Measurements from ENCODE around the gene KIAA1549. TPM values are rescaled to one million over a fixed set of nuclear protein-coding genes. Genes with fewer than 3 reads are reported as not detected.

KIAA1549 gene
- total and polyA plus RNA-seq, 2 of the 8 experiments (the other 6 are each of a cell fraction or from before 2014, with no cell fraction given): 6.5 to 17.3 TPM

GRCh38 chr7:138878051-138878450 is 103.1 kb downstream of the KIAA1549 start:
- H2BK20ac ChIP-seq (ENCODE audit: low read length): no peak overlapping the region
- H3K4me1 ChIP-seq (replicated peaks in 1 of 4; ENCODE audit: control insufficient read depth in 3 of 4, insufficient read depth in 4 of 4, low read length in 3 of 4): no peaks in the 10 kb centered on the region
- no peak overlapping the region for H2BK15ac ChIP-seq (ENCODE audit: low read length)
- no peak overlapping the region for H3K4me2 ChIP-seq (ENCODE audit: insufficient read depth in 1 of 2, low read depth in 2 of 2, low read length in 2 of 2)
- no peaks in the 10 kb centered on the region for H3K79me1 ChIP-seq (ENCODE audit: low read depth, low read length)
- H3K23ac ChIP-seq (ENCODE audit: insufficient read length): no peak overlapping the region
- H3K36me3 ChIP-seq (ENCODE audit: control insufficient read depth in 2 of 4, insufficient read depth in 4 of 4, low read length in 3 of 4): peaks cover 0 to 6% (median 3%) of the 10 kb centered on the region in 4 experiments; a peak in 3 of 8 replicates
- POLR2A ChIA-PET (ENCODE audit: partially characterized antibody): no interaction called here
- H3K9me3 ChIP-seq (ENCODE audit: insufficient read depth in 2 of 2, low read depth in 1 of 2, low read length in 1 of 2): no peaks in the 10 kb centered on the region
- 94% methylated on average over 7 of the region's 7 CpGs; no CpG with 5 or more reads in 1 of the 2 experiments for WGBS, 2 experiments (ENCODE audit: extremely low coverage in 1 of 2, insufficient coverage in 1 of 2, insufficient read length in 1 of 2, insufficient replicate concordance in 2 of 2, low coverage in 1 of 2, low lambda C conversion rate in 2 of 2, missing lambda C conversion rate in 1 of 2)
- no peaks in the 10 kb centered on the region for H4K20me1 ChIP-seq (replicated peaks in 1 of 2; ENCODE audit: control insufficient read depth in 1 of 2, insufficient read depth in 2 of 2, low read length in 2 of 2)
- no peak overlapping the region for H2AFZ ChIP-seq (ENCODE audit: low read length)
- H3K4me3 ChIP-seq (ENCODE audit: extremely low read depth in 1 of 4, insufficient read depth in 2 of 4, low read depth in 3 of 4, low read length in 4 of 4): no peak overlapping the region
- no peak overlapping the region for H2BK12ac ChIP-seq (ENCODE audit: low read depth, low read length)
- H3K18ac ChIP-seq (ENCODE audit: extremely low read depth, low read length): no peak overlapping the region
- H4K91ac ChIP-seq (replicated peaks; ENCODE audit: insufficient read length, low read length): no peak overlapping the region
- no peak for FAIRE-seq
- H3K27me3 ChIP-seq (replicated peaks in 1 of 4; ENCODE audit: control insufficient read depth in 3 of 4, extremely low read depth in 1 of 4, insufficient read depth in 3 of 4, low read length in 3 of 4): no peaks in the 10 kb centered on the region
- H3K14ac ChIP-seq (ENCODE audit: insufficient read length): no peak overlapping the region
- no peaks in the 10 kb centered on the region for H3K23me2 ChIP-seq (ENCODE audit: low read depth, low read length)
- CTCF ChIA-PET (ENCODE audit: partially characterized antibody): interaction anchor here (0.8 to 3.6 kb wide), 3 partner anchors 8 to 18 kb away, joined by 3 to 21 read pairs (median 3); no protein-coding TSS in a partner anchor
- H3K27ac ChIP-seq (ENCODE audit: low read depth, low read length): no peak overlapping the region
- H2BK5ac ChIP-seq (ENCODE audit: low read depth, low read length): no peak overlapping the region
- no peak overlapping the region for H2AK5ac ChIP-seq (ENCODE audit: low read depth, low read length)
- DNase-seq (ENCODE audit: low read depth in 1 of 2, low spot score in 2 of 2): no peak
- H3K79me2 ChIP-seq (ENCODE audit: control insufficient read depth in 1 of 2, insufficient read depth in 2 of 2, low read length in 2 of 2): no peaks in the 10 kb centered on the region
- H3K56ac ChIP-seq (replicated peaks; ENCODE audit: insufficient read length, low read depth, low read length): no peak overlapping the region
- no peak overlapping the region for H3K4ac ChIP-seq (replicated peaks; ENCODE audit: insufficient read length, low read depth, low read length)
- H3K9ac ChIP-seq (replicated peaks in 1 of 4; ENCODE audit: extremely low read depth in 1 of 4, low read depth in 3 of 4, low read length in 3 of 4): no peak overlapping the region
- H4K8ac ChIP-seq (ENCODE audit: extremely low read depth, insufficient read depth, low read length): no peak overlapping the region
- no peak overlapping the region for H4K5ac ChIP-seq (ENCODE audit: insufficient read length, low read depth, low read length)
- H2BK120ac ChIP-seq (replicated peaks; ENCODE audit: low read depth, low read length): no peak overlapping the region
- TF ChIP-seq KDM4A (IDR thresholded peaks at IDR 0.05; ENCODE audit: low read depth, low read length, severe bottlenecking) (no peak), BACH1 (IDR thresholded peaks at IDR 0.05; ENCODE audit: low read length) (no peak), POU5F1 (IDR thresholded peaks at IDR 0.05; ENCODE audit: low read depth, low read length) (no peak), CBX5 (IDR thresholded peaks at IDR 0.05; ENCODE audit: low read depth, low read length) (no peak), RBBP5 (IDR thresholded peaks at IDR 0.05; ENCODE audit: borderline replicate concordance, low read depth, low read length) (no peak), NANOG (IDR thresholded peaks at IDR 0.05; ENCODE audit: insufficient read depth, low read depth, low read length, poor library complexity, severe bottlenecking) (no peak), SAP30 (IDR thresholded peaks at IDR 0.05; ENCODE audit: insufficient read depth, insufficient replicate concordance, low read length) (no peak), ASH2L (IDR thresholded peaks at IDR 0.05; ENCODE audit: low read length) (no peak), RXRA (IDR thresholded peaks at IDR 0.05; ENCODE audit: insufficient read depth, low read depth, low read length) (no peak), BCL11A (IDR thresholded peaks at IDR 0.05; ENCODE audit: low read depth in 2 of 2, low read length in 2 of 2) (no peak), TAF7 (optimal IDR thresholded peaks at IDR 0.05; ENCODE audit: borderline replicate concordance, low read depth, low read length) (no peak), CREB1 (IDR thresholded peaks at IDR 0.05) (no peak), GABPA (IDR thresholded peaks at IDR 0.05; ENCODE audit: borderline replicate concordance, insufficient read depth, low read length) (no peak)
- TF ChIP-seq, protein P1, sequence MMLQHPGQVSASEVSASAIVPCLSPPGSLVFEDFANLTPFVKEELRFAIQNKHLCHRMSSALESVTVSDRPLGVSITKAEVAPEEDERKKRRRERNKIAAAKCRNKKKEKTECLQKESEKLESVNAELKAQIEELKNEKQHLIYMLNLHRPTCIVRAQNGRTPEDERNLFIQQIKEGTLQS (IDR thresholded peaks at IDR 0.05; ENCODE audit: insufficient read depth, low read depth, low read length): no peak

All from H1 (cell line).